ENCODE data around the gene PRR15L. TPM values are rescaled to one million over a fixed set of nuclear protein-coding genes. Genes with fewer than 3 reads are reported as not detected.
"Not testable (repeated sequence)": the region's sequence is repeated elsewhere in the genome, so short reads cannot be mapped to it uniquely, and the experiment has no call there.

Gene PRR15L
- total RNA-seq, 6 experiments from 2014 or later = not detected

DNA sequence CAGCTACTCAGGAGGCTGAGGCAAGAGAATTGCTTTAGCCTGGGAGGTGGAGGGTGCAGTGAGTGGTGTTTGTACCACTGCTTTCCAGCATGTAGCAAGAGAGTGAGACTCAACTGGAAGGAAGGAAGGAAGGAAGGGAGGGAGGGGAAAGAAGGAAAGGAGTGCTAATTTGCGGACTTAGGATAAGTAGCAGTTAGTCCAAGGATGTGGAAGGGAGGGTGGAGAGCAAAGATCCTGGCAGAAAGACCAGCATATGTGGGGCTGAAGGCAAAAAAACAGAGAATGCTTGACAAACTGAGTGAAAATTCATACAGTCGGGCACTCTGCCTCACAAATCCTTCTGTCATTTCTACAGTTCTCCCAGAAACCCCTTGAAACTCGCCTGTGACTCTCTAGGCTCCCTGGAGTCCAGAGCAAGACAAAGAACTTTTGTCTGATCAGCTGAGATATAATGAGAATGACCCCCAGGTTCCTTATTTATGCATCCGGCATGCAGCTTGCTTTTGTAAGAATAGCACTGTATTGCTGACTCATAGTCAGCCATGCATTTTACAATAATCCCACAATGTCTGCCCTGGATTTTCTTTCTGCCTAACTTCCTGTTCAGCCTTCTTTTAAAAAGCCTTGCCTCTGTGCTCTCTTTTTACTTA is 44.7 kb upstream of the PRR15L start:
- Mint-ChIP-seq H3K9me3 (no peaks in the 10 kb centered on the region), H3K27ac (peak overlapping the region; percentile 98), H3K4me1 (ENCODE audit: low read depth) (peaks cover 57% of the 10 kb centered on the region), H3K27me3 (ENCODE audit: insufficient read depth) (peaks cover 2% of the 10 kb centered on the region), H3K4me3 (peak overlapping the region; percentile 29), H3K36me3 (ENCODE audit: low read depth) (no peaks in the 10 kb centered on the region)
- TF ChIP-seq, protein P1, sequence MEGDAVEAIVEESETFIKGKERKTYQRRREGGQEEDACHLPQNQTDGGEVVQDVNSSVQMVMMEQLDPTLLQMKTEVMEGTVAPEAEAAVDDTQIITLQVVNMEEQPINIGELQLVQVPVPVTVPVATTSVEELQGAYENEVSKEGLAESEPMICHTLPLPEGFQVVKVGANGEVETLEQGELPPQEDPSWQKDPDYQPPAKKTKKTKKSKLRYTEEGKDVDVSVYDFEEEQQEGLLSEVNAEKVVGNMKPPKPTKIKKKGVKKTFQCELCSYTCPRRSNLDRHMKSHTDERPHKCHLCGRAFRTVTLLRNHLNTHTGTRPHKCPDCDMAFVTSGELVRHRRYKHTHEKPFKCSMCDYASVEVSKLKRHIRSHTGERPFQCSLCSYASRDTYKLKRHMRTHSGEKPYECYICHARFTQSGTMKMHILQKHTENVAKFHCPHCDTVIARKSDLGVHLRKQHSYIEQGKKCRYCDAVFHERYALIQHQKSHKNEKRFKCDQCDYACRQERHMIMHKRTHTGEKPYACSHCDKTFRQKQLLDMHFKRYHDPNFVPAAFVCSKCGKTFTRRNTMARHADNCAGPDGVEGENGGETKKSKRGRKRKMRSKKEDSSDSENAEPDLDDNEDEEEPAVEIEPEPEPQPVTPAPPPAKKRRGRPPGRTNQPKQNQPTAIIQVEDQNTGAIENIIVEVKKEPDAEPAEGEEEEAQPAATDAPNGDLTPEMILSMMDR (IDR thresholded peaks at IDR 0.05) = no peak
- peak; percentile 65 for DNase-seq

DNA sequence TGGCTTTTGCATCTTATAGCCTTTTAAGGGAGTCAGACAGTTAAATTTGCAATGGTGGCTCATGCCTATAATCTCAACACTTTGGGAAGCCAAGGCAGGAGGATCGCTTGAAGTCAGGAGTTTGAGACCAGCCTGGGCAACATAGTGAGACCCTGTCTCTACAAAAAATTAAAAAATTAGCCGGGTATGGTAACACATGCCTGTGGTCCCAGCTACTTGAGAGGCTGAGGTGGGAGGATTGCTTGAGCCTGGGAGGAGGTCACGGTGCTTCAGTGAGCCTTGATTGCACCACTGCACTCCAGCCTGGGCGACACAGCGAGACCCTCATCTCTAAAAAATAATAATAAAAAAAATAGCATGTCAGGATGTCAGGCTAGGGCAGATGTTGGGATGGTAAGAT is 44.0 kb upstream of the PRR15L start:
- H3K27me3 Mint-ChIP-seq (ENCODE audit: insufficient read depth); H3K4me3 Mint-ChIP-seq; DNase-seq; H3K36me3 Mint-ChIP-seq (ENCODE audit: low read depth); H3K9me3 Mint-ChIP-seq: not testable (repeated sequence)
- peak overlapping the region; percentile 98 for H3K27ac Mint-ChIP-seq
- H3K4me1 Mint-ChIP-seq (ENCODE audit: low read depth) = peaks cover 57% of the 10 kb centered on the region

DNA sequence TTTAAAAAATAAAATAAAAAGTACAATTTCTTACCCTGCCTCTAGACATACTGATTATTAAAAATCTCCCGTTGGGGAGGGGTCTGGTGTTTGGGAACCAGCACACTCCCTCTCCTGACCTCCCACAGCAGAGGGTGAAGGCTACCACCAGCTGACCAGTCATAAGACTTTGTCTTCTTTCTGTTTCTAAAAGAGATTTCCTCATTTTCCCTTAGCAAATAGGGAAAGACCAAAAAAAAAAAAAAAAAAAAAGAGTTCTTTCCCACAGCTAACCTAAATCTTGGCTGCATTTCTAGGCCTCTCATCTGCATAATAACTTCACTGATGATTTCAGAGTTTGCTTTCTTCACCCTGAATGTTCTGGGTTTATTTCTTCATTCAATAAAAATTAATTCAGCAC is 43.5 kb upstream of the PRR15L start:
- Mint-ChIP-seq H3K4me3 (no peak overlapping the region), H3K9me3 (no peaks in the 10 kb centered on the region), H3K27ac (peak overlapping the region; percentile 98), H3K36me3 (ENCODE audit: low read depth) (no peaks in the 10 kb centered on the region), H3K27me3 (ENCODE audit: insufficient read depth) (peaks cover 2% of the 10 kb centered on the region), H3K4me1 (ENCODE audit: low read depth) (peaks cover 56% of the 10 kb centered on the region)
- TF ChIP-seq, protein P1 (IDR thresholded peaks at IDR 0.05) = no peak
- no peak for DNase-seq

DNA sequence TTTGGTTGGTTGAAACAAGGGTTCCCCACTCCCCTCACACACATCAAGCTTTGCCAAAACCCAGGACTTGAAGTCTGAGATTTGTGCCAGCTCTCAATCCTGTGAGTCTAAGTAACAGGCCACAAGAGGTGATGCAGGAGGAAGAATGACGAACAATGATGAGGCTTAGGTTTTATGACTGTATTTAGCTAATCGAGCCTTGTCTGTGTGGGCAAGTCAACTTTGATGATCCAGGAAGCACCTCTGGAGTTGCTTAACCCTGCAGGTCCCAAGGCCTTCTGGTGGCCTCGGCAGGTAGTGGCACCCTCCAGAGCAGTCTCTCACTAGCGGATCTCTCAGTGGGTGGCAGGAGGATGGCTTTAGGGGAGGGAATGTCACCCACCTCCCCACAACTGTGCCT is 41.9 kb upstream of the PRR15L start:
- no peaks in the 10 kb centered on the region for H3K9me3 Mint-ChIP-seq
- TF ChIP-seq, protein P1 (IDR thresholded peaks at IDR 0.05) = no peak; the same call in 1 of the 2 replicates
- DNase-seq = peak; percentile 43
- H3K27ac Mint-ChIP-seq = peak overlapping the region; percentile 83
- no peaks in the 10 kb centered on the region for H3K36me3 Mint-ChIP-seq (ENCODE audit: low read depth)
- H3K4me1 Mint-ChIP-seq (ENCODE audit: low read depth) = peaks cover 42% of the 10 kb centered on the region
- H3K27me3 Mint-ChIP-seq (ENCODE audit: insufficient read depth) = peaks cover under 1% of the 10 kb centered on the region; the same call in 1 of the 2 replicates
- H3K4me3 Mint-ChIP-seq = no peak overlapping the region

DNA sequence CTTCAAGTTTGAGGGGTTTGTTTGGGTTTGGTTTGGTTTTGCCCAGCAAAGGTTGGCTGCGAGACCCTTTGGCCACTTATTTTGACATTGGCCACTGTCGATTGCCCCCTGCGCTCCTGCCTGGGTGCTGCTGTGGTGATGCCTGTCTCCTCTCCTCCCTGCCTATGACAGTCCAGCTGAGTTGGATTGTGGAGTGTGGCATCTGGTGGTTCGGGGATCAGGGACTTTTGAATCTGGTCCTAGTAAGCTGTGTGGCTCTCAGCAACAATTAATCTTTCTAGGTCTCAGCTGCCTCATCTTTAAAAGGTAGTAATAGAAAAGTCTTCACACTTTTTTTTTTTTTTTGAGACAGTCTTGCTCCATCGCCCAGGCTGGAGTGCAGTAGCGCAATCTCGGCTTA is 40.4 kb upstream of the PRR15L start:
- no peak for DNase-seq
- H3K4me3 Mint-ChIP-seq = no peak overlapping the region
- no peaks in the 10 kb centered on the region for H3K36me3 Mint-ChIP-seq (ENCODE audit: low read depth)
- H3K9me3 Mint-ChIP-seq = no peaks in the 10 kb centered on the region
- TF ChIP-seq, protein P1 (IDR thresholded peaks at IDR 0.05) = no peak
- peaks cover 29% of the 10 kb centered on the region for H3K4me1 Mint-ChIP-seq (ENCODE audit: low read depth)
- peaks cover 3% of the 10 kb centered on the region; the same call in 1 of the 2 replicates for H3K27me3 Mint-ChIP-seq (ENCODE audit: insufficient read depth)
- no peak overlapping the region for H3K27ac Mint-ChIP-seq

DNA sequence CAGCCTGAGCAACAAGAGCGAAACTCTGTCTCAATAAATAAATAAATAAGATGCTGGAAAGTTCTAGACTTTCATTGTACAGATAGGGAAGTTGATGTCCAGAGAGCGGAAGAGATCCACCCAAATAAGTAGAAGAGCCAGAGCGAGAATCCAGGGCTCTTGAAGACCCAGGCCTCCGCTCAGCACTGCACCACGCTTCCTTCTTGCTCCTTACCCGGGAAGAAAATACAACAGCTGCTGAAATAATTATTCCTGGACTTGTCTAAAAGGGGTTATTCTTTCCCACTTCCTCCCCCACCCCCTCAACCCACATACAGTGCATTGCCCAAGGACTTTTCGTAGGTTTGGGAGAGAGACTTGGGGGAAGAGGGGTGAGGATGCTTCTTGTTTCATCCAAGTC is 39.9 kb upstream of the PRR15L start:
- TF ChIP-seq, protein P1 (IDR thresholded peaks at IDR 0.05) = no peak
- H3K27me3 Mint-ChIP-seq (ENCODE audit: insufficient read depth) = peaks cover 3% of the 10 kb centered on the region; the same call in 1 of the 2 replicates
- H3K36me3 Mint-ChIP-seq (ENCODE audit: low read depth) = no peaks in the 10 kb centered on the region
- no peak for DNase-seq
- peaks cover 24% of the 10 kb centered on the region for H3K4me1 Mint-ChIP-seq (ENCODE audit: low read depth)
- H3K4me3 Mint-ChIP-seq = no peak overlapping the region
- H3K27ac Mint-ChIP-seq = no peak overlapping the region
- no peaks in the 10 kb centered on the region for H3K9me3 Mint-ChIP-seq

Measured in HFFc6 (cell line).